ENCODE results near the gene RPS27.
"Not testable (repeated sequence)": the region's sequence is repeated elsewhere in the genome, so short reads cannot be mapped to it uniquely, and the experiment has no call there.

Gene RPS27

GRCh38 chr1:153978274-153978909 is 12.2 kb upstream of the RPS27 start:
- no peak for DNase-seq (ENCODE audit: low spot score)
- TF ChIP-seq, protein P1, sequence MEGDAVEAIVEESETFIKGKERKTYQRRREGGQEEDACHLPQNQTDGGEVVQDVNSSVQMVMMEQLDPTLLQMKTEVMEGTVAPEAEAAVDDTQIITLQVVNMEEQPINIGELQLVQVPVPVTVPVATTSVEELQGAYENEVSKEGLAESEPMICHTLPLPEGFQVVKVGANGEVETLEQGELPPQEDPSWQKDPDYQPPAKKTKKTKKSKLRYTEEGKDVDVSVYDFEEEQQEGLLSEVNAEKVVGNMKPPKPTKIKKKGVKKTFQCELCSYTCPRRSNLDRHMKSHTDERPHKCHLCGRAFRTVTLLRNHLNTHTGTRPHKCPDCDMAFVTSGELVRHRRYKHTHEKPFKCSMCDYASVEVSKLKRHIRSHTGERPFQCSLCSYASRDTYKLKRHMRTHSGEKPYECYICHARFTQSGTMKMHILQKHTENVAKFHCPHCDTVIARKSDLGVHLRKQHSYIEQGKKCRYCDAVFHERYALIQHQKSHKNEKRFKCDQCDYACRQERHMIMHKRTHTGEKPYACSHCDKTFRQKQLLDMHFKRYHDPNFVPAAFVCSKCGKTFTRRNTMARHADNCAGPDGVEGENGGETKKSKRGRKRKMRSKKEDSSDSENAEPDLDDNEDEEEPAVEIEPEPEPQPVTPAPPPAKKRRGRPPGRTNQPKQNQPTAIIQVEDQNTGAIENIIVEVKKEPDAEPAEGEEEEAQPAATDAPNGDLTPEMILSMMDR (IDR thresholded peaks at IDR 0.05; ENCODE audit: poor library complexity, severe bottlenecking), result no peak
- no peaks in the 10 kb centered on the region for H3K27me3 ChIP-seq (ENCODE audit: insufficient read depth, poor library complexity, severe bottlenecking)
- no peak for ATAC-seq (ENCODE audit: low read depth)
- H3K27ac ChIP-seq (ENCODE audit: poor library complexity, severe bottlenecking), result peak overlapping the region; percentile 45
- peaks cover 42% of the 10 kb centered on the region for H3K36me3 ChIP-seq (ENCODE audit: low read depth)
- peak overlapping the region; percentile 72 for H3K4me3 ChIP-seq (ENCODE audit: severe bottlenecking)
- no peaks in the 10 kb centered on the region for H3K9me3 ChIP-seq (ENCODE audit: severe bottlenecking)
- peaks cover 3% of the 10 kb centered on the region for H3K4me1 ChIP-seq (ENCODE audit: insufficient read depth, poor library complexity, severe bottlenecking)

DNA sequence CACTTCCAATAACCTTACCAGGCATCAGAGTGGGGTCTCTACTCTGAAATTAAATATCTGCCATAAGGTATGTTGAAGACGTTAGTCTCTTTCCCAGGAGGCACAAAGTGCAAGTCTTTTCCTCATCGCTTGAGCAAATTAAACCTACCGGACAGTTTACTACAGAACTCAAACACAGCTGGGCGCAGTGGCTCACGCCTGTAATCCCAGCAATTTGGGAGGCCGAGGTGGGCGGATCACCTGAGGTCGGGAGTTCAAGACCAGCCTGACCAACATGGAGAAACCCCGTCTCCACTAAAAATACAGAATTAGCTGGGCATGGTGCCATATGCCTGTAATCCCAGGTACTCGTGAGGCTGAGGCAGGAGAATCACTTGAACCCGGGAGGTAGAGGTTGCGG is 11.5 kb upstream of the RPS27 start:
- not testable (repeated sequence) for H3K4me3 ChIP-seq (ENCODE audit: severe bottlenecking); H3K27me3 ChIP-seq (ENCODE audit: insufficient read depth, poor library complexity, severe bottlenecking); DNase-seq (ENCODE audit: low spot score); H3K4me1 ChIP-seq (ENCODE audit: insufficient read depth, poor library complexity, severe bottlenecking); H3K27ac ChIP-seq (ENCODE audit: poor library complexity, severe bottlenecking); H3K9me3 ChIP-seq (ENCODE audit: severe bottlenecking); ATAC-seq (ENCODE audit: low read depth)
- peaks cover 45% of the 10 kb centered on the region for H3K36me3 ChIP-seq (ENCODE audit: low read depth)

- peaks cover 27% of the 10 kb centered on the region for H3K36me3 ChIP-seq (ENCODE audit: low read depth)
- ATAC-seq (ENCODE audit: low read depth); H3K4me1 ChIP-seq (ENCODE audit: insufficient read depth, poor library complexity, severe bottlenecking); H3K27me3 ChIP-seq (ENCODE audit: insufficient read depth, poor library complexity, severe bottlenecking); DNase-seq (ENCODE audit: low spot score); H3K27ac ChIP-seq (ENCODE audit: poor library complexity, severe bottlenecking); H3K9me3 ChIP-seq (ENCODE audit: severe bottlenecking); H3K4me3 ChIP-seq (ENCODE audit: severe bottlenecking): not testable (repeated sequence)
These were observed 8.8 kb upstream of the RPS27 start for GRCh38 chr1:153981735-153982134.

GRCh38 chr1:153984123-153984894 is 6.3 kb upstream of the RPS27 start:
- Histone ChIP-seq H3K4me3 (ENCODE audit: severe bottlenecking) (no peak overlapping the region), H3K36me3 (ENCODE audit: low read depth) (peaks cover 22% of the 10 kb centered on the region), H3K27ac (ENCODE audit: poor library complexity, severe bottlenecking) (peak overlapping the region; percentile 71), H3K27me3 (ENCODE audit: insufficient read depth, poor library complexity, severe bottlenecking) (no peaks in the 10 kb centered on the region), H3K9me3 (ENCODE audit: severe bottlenecking) (no peaks in the 10 kb centered on the region), H3K4me1 (ENCODE audit: insufficient read depth, poor library complexity, severe bottlenecking) (peaks cover 8% of the 10 kb centered on the region)
- TF ChIP-seq, protein P1 (IDR thresholded peaks at IDR 0.05; ENCODE audit: poor library complexity, severe bottlenecking), result no peak
- ATAC-seq (ENCODE audit: low read depth) (no peak), DNase-seq (ENCODE audit: low spot score) (no peak)

- ATAC-seq (ENCODE audit: low read depth), result peak; percentile 2; the same call in 1 of the 3 replicates
- H3K9me3 ChIP-seq (ENCODE audit: severe bottlenecking), result no peaks in the 10 kb centered on the region
- H3K36me3 ChIP-seq (ENCODE audit: low read depth), result peaks cover 22% of the 10 kb centered on the region
- TF ChIP-seq, protein P1 (IDR thresholded peaks at IDR 0.05; ENCODE audit: poor library complexity, severe bottlenecking), result no peak
- H3K27me3 ChIP-seq (ENCODE audit: insufficient read depth, poor library complexity, severe bottlenecking), result no peaks in the 10 kb centered on the region
- no peak for DNase-seq (ENCODE audit: low spot score)
- H3K4me3 ChIP-seq (ENCODE audit: severe bottlenecking), result peak overlapping the region; percentile 40
- peaks cover 12% of the 10 kb centered on the region for H3K4me1 ChIP-seq (ENCODE audit: insufficient read depth, poor library complexity, severe bottlenecking)
- peak overlapping the region; percentile 71 for H3K27ac ChIP-seq (ENCODE audit: poor library complexity, severe bottlenecking)
These were observed 5.1 kb upstream of the RPS27 start for GRCh38 chr1:153985341-153985912.

Measured in RWPE2 (cell line).